Nephron (organoid): Measurements from ENCODE around the gene PRDX1.

Experiments
- H3K27ac Mint-ChIP-seq, 3 experiments: 2 replicates each; pipeline ENCODE4 v1.8.0; 2020; ENCODE audit warnings: mixed read lengths in 3 of 3, mild to moderate bottlenecking in 2 of 3, moderate library complexity in 1 of 3
- H3K27me3 Mint-ChIP-seq: 2 replicates; pipeline ENCODE4 v1.8.0; 2021; ENCODE audit warnings: low read depth, mild to moderate bottlenecking, moderate library complexity, mixed read lengths
- H3K36me3 Mint-ChIP-seq: 2 replicates; pipeline ENCODE4 v1.8.0; 2020; ENCODE audit warnings: low read depth, mixed read lengths
- H3K4me1 Mint-ChIP-seq: 2 replicates; pipeline ENCODE4 v1.8.0; 2020; ENCODE audit warnings: mixed read lengths
- H3K4me3 Mint-ChIP-seq, 3 experiments: 2 replicates each; pipeline ENCODE4 v1.8.0; 2020; ENCODE audit warnings: mild to moderate bottlenecking in 3 of 3, mixed read lengths in 3 of 3, moderate library complexity in 2 of 3
- H3K9me3 Mint-ChIP-seq: 2 replicates; pipeline ENCODE4 v1.8.0; 2020; ENCODE audit warnings: mixed read lengths
- CTCF ChIP-seq, 3 experiments: fragments of 200-600 bp; sonication (generic); IDR thresholded peaks; one replicate each; pipeline ENCODE4 v1.5.0; 2021; ENCODE audit warnings: antibody characterized with exemption in 3 of 3; ENCODE audit not compliant: unreplicated experiment in 3 of 3

Gene PRDX1

GRCh38 chr1:45521413-45522323 lies at the start of gene PRDX1:
Gene PRDX1, minus strand, starts transcription at chr1:45521884. Its CDS starts 2,841 bp downstream, at chr1:45519043.
- Mint-ChIP-seq H3K27ac (peak within 1 kb of the TSS; percentile 93 to 98 (median 98)), H3K4me1 (peaks cover 37% of the 10 kb centered on the region), H3K4me3 (peak within 1 kb of the TSS; percentile 92 to 100 (median 96)), H3K36me3 (peaks cover 11% of the 10 kb centered on the region), H3K9me3 (no peaks in the 10 kb centered on the region), H3K27me3 (no peaks in the 10 kb centered on the region)
- TF ChIP-seq CTCF (IDR thresholded peaks at IDR 0.05; ENCODE audit: unreplicated experiment in 3 of 3), result no peak

- Mint-ChIP-seq H3K9me3 (no peaks in the 10 kb centered on the region), H3K36me3 (peaks cover 30% of the 10 kb centered on the region), H3K4me1 (no peaks in the 10 kb centered on the region)
These were observed 48.9 kb upstream of the PRDX1 start for GRCh38 chr1:45570631-45571030.

DNA sequence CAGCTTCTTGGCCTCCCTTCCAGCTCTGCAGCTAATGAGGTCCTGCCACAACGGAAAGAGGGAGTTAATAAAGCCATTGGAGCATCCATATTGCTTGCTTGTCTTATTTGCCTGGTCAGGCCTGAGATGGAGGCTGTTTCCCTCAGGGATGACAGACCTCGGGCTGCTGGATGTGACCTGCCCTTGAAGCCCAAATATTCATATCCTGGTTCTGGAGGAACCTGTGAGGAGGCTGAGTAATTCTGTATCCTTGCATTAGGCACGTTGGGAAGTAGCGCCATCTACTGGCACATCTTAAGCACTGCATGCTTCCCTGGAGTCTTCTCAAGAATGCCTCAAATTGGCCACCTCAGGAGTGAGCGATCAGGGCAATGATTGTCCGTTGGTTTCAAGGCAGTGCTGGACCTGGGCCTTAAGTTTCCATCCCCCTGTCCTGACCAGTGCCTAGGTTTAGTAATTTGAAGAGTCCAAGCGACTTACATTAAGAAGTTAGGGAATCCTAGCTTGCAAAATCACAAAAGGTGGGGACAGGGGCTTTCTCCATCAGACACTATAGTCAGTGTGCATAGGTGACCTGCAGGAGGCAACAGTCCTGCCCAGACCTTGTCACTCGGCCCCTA lies 48.4 kb upstream of the PRDX1 start:
- Mint-ChIP-seq H3K4me3 (no peak overlapping the region), H3K27me3 (no peaks in the 10 kb centered on the region), H3K9me3 (no peaks in the 10 kb centered on the region), H3K36me3 (peaks cover 30% of the 10 kb centered on the region), H3K4me1 (no peaks in the 10 kb centered on the region), H3K27ac (no peak overlapping the region)
- TF ChIP-seq CTCF (IDR thresholded peaks at IDR 0.05; ENCODE audit: unreplicated experiment in 3 of 3), result peak; percentile 90 to 98 (median 94)

More at GRCh38 chr1:45570631-45571030, 48.9 kb upstream of the PRDX1 start:
- no peak overlapping the region for H3K4me3 Mint-ChIP-seq
- H3K27ac Mint-ChIP-seq, result no peak overlapping the region
- no peaks in the 10 kb centered on the region for H3K27me3 Mint-ChIP-seq
- TF ChIP-seq CTCF (IDR thresholded peaks at IDR 0.05; ENCODE audit: unreplicated experiment in 3 of 3), result no peak

DNA sequence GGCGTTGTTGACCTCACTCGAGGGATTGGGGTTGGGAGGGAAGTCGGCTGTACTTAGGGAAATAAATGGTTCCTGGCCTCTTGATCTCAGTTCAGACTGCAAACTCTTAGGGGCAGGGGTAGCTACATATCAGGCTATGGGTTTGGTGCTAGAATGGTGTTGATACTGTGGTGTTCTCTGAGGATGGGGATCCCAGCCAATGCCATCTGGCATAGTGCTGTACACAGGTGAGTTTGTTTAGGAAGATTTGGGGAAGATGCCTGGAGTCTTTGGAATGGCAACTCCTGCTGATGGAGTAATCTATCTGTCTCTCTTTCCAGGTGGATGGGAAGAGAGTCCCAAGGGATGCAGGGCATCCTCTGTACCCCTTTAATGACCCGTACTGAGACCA lies 47.9 kb upstream of the PRDX1 start:
- Mint-ChIP-seq H3K4me3 (no peak overlapping the region), H3K27me3 (no peaks in the 10 kb centered on the region), H3K4me1 (no peaks in the 10 kb centered on the region), H3K9me3 (no peaks in the 10 kb centered on the region), H3K27ac (no peak overlapping the region), H3K36me3 (peaks cover 31% of the 10 kb centered on the region)
- TF ChIP-seq CTCF (IDR thresholded peaks at IDR 0.05; ENCODE audit: unreplicated experiment in 3 of 3), result no peak

GRCh38 chr1:45568421-45568820 lies 46.7 kb upstream of the PRDX1 start:
- H3K4me3 Mint-ChIP-seq, result no peak overlapping the region
- peaks cover 40% of the 10 kb centered on the region for H3K36me3 Mint-ChIP-seq
- no peak for TF ChIP-seq CTCF (IDR thresholded peaks at IDR 0.05; ENCODE audit: unreplicated experiment in 3 of 3)
- H3K27me3 Mint-ChIP-seq, result no peaks in the 10 kb centered on the region
- H3K27ac Mint-ChIP-seq, result no peak overlapping the region
- H3K9me3 Mint-ChIP-seq, result no peaks in the 10 kb centered on the region
- no peaks in the 10 kb centered on the region for H3K4me1 Mint-ChIP-seq
